GM20000 (cell line): ENCODE results near the gene S100A11.

Experiments
- DNase-seq: peaks from one replicate; pipeline ENCODE4 v3.0.0; 2012; ENCODE audit warnings: low spot score
- CTCF ChIP-seq: IDR thresholded peaks from 2 replicates; pipeline ENCODE4 v1.5.1; 2012; ENCODE audit warnings: mild to moderate bottlenecking, control low read depth; ENCODE audit errors: extremely low read depth, missing control alignments

S100A11 gene

GRCh38 chr1:152014943-152015342, 21.9 kb downstream of the S100A11 start:
- no peak for DNase-seq

GRCh38 chr1:152013664-152014237, 23.1 kb downstream of the S100A11 start:
- peak; percentile 70 for TF ChIP-seq CTCF
- no peak for DNase-seq

More at GRCh38 chr1:152014943-152015342, 21.9 kb downstream of the S100A11 start:
- no peak for TF ChIP-seq CTCF

GRCh38 chr1:152009691-152010090, 27.1 kb downstream of the S100A11 start:
- no peak for TF ChIP-seq CTCF
- DNase-seq, result no peak

GRCh38 chr1:152007047-152007446, 29.8 kb downstream of the S100A11 start:
- no peak for TF ChIP-seq CTCF
- no peak for DNase-seq

- TF ChIP-seq CTCF, result no peak
- no peak for DNase-seq
Observed at GRCh38 chr1:152005360-152005912, 31.4 kb downstream of the S100A11 start.

GRCh38 chr1:152003846-152004442, 32.9 kb downstream of the S100A11 start:
- no peak for DNase-seq
- TF ChIP-seq CTCF, result no peak

- no peak for TF ChIP-seq CTCF
- DNase-seq, result no peak
Observed at GRCh38 chr1:152002960-152003359, 33.8 kb downstream of the S100A11 start.
